K562 (cell line): Measurements from ENCODE around the gene TMEM101. TPM values are rescaled to one million over a fixed set of nuclear protein-coding genes. Genes with fewer than 3 reads are reported as not detected.

Experiments used
- ARHGAP35 ChIP-seq: fragments of 450-650 bp; IDR thresholded peaks from 2 replicates; pipeline ENCODE4 v1.6.1; 2018; ENCODE audit not compliant: partially characterized antibody
- BACH1 ChIP-seq: fragments of 200-800 bp; sonication (Bioruptor generic); IDR thresholded peaks from 2 replicates; pipeline ENCODE4 v1.6.1; 2016; ENCODE audit warnings: missing genetic modification characterization, missing compliant biosample characterization
- BRCA1 ChIP-seq, 2 experiments: fragments of 450-650 bp in 1 of 2; sonication (generic) in 1 of 2; formaldehyde crosslinking in 1 of 2; IDR thresholded peaks; 2 replicates each; pipeline versions ENCODE4 v1.5.0 to v1.6.1; 2017 to 2020; ENCODE audit warnings: mild to moderate bottlenecking in 1 of 2, missing genetic modification reagents in 1 of 2
- CAMTA2 ChIP-seq: fragments of 250-450 bp; sonication (Bioruptor Pico); conservative IDR thresholded peaks from 2 replicates; pipeline ENCODE4 v1.5.1; 2022
- CHD2 ChIP-seq: IDR thresholded peaks from 2 replicates; pipeline ENCODE4 v1.6.1; 2011; ENCODE audit warnings: low read depth, low read length
- ELF4 ChIP-seq: fragments of 450-650 bp; formaldehyde crosslinking; IDR thresholded peaks from 2 replicates; pipeline ENCODE4 v1.4.0; 2022; ENCODE audit warnings: missing genetic modification characterization
- ESRRB ChIP-seq: fragments of 250-450 bp; sonication (Bioruptor Pico); IDR thresholded peaks from 2 replicates; pipeline ENCODE4 v1.5.0; 2020; ENCODE audit warnings: mild to moderate bottlenecking, moderate library complexity, borderline replicate concordance
- ETV5 ChIP-seq: sonication (generic); formaldehyde crosslinking; IDR thresholded peaks from 2 replicates; pipeline ENCODE4 v1.4.0; 2020; ENCODE audit warnings: low read depth, mild to moderate bottlenecking, missing genetic modification reagents
- FOXA1 ChIP-seq: fragments of 450-650 bp; IDR thresholded peaks from 2 replicates; pipeline ENCODE4 v1.6.1; 2016; ENCODE audit warnings: mild to moderate bottlenecking, borderline replicate concordance
- GABPB1 ChIP-seq: sonication (generic); formaldehyde crosslinking; IDR thresholded peaks from 2 replicates; pipeline ENCODE4 v1.8.0; 2022; ENCODE audit warnings: mild to moderate bottlenecking, missing genetic modification reagents
- HNRNPUL1 ChIP-seq: fragments of 200-400 bp; formaldehyde crosslinking; IDR thresholded peaks from 2 replicates; pipeline ENCODE4 v1.6.1; 2017; ENCODE audit warnings: low read length
- KAT2B ChIP-seq: IDR thresholded peaks from one replicate; pipeline ENCODE4 v1.6.1; 2012; ENCODE audit warnings: low read depth, mild to moderate bottlenecking, control low read depth, inconsistent platforms, low read length, moderate library complexity
- MTA2 ChIP-seq: fragments of 450-650 bp; IDR thresholded peaks from 2 replicates; pipeline ENCODE4 v1.6.1; 2016; ENCODE audit warnings: low read depth
- NONO ChIP-seq, 2 experiments: fragments of 200-400 bp in 1 of 2; fragments of 450-650 bp in 1 of 2; formaldehyde crosslinking in 1 of 2; IDR thresholded peaks; 2 replicates each; pipeline ENCODE4 v1.6.1; 2017; ENCODE audit warnings: low read depth in 2 of 2, mild to moderate bottlenecking in 2 of 2, moderate library complexity in 2 of 2, low read length in 1 of 2
- TCF3 ChIP-seq: sonication (generic); formaldehyde crosslinking; IDR thresholded peaks from 2 replicates; pipeline ENCODE4 v1.4.0; 2020; ENCODE audit warnings: mild to moderate bottlenecking, missing genetic modification reagents
- ZBED1 ChIP-seq: IDR thresholded peaks from 2 replicates; pipeline ENCODE4 v1.6.1; 2014
- ZBTB17 ChIP-seq: fragments of 450-650 bp; formaldehyde crosslinking; IDR thresholded peaks from 2 replicates; pipeline ENCODE4 v1.4.0; 2020; ENCODE audit warnings: mild to moderate bottlenecking
- ZNF586 ChIP-seq: fragments of 450-650 bp; formaldehyde crosslinking; conservative IDR thresholded peaks from 2 replicates; pipeline ENCODE4 v1.4.0; 2020; ENCODE audit warnings: mild to moderate bottlenecking, moderate library complexity
- polyA plus RNA-seq, 8 experiments: library from polyadenylated mRNA; depleted of rRNA in 4 of 8; stranded (reverse) in 5 of 8; unstranded in 3 of 8; fragments of >200 nt; fragmentation: Nextera tagmentation in 2 of 8; fragmentation: Illumina TruSeq in 1 of 8; extraction: Ambion mirVana in 2 of 8; extraction: Trizol in 1 of 8; gene quantifications; 2 replicates each; pipeline versions ENCODE4 v1.2.1 to v1.2.3, GENCODE V29; 2011 to 2014; ENCODE audit warnings: inconsistent platforms in 1 of 8, missing spikeins in 1 of 8
- total RNA-seq, 7 experiments: library from RNA; depleted of rRNA in 6 of 7; stranded (reverse); fragments of >200 nt in 6 of 7; fragmentation: Illumina TruSeq in 2 of 7; extraction: Trizol in 2 of 7; gene quantifications; 2 replicates each; pipeline versions ENCODE4 v1.2.1 to v1.2.3, GENCODE V29; 2011 to 2021; ENCODE audit warnings: low replicate concordance in 1 of 7
- TF ChIP-seq, protein P1 (sequence below): fragments of 450-650 bp; IDR thresholded peaks from 2 replicates; pipeline ENCODE4 v1.6.1; 2016; ENCODE audit warnings: mild to moderate bottlenecking, moderate library complexity

The TMEM101 gene
- total and polyA plus RNA-seq, 9 of the 15 experiments (the other 6 are each of a cell fraction or from before 2014, with no cell fraction given), result 21.2 to 110 (median 37.8) TPM

DNA sequence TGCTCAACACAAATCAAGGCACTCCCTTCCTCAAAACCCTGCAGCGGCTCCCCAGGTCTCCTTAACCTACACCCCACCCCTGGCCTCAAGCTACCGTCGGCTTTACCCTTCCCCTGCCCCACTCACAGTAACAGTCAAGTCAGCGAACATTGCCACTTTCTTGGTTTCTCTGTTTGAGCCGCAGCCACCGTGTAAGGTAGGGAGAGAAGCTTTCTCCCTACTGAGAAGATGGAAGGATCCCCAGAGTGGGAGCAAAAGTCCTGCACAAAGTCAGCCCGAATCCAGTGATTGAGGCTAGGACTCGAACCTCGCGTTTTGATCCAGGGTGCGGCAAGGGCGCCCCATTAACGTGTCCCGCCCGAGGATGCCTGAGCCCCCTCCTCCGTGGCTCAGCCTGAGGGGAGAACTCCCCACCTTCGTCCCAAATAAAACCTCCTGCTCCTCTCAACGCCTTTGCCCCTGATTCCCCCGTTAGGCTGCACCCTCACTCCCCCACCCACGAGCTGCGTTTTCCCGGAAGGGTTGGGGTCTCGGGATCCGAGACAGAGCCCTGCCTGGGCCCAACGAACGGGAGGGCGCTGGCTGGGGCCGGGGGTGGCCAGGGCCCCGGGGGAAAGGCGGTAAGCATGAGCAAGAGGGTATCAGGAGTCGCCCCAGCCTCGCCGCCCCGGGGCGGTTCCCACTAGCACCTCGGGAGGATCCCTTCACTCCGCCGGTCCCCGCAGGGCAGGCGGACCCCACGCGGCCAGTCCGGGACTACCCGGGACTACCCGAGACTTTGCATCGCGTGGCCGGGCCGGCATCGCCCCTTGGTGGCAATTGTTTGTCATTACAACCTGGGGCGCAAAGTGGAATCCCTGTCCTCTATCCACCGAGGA is 20.3 kb downstream of the TMEM101 start (continued):
- TF ChIP-seq, protein P1, sequence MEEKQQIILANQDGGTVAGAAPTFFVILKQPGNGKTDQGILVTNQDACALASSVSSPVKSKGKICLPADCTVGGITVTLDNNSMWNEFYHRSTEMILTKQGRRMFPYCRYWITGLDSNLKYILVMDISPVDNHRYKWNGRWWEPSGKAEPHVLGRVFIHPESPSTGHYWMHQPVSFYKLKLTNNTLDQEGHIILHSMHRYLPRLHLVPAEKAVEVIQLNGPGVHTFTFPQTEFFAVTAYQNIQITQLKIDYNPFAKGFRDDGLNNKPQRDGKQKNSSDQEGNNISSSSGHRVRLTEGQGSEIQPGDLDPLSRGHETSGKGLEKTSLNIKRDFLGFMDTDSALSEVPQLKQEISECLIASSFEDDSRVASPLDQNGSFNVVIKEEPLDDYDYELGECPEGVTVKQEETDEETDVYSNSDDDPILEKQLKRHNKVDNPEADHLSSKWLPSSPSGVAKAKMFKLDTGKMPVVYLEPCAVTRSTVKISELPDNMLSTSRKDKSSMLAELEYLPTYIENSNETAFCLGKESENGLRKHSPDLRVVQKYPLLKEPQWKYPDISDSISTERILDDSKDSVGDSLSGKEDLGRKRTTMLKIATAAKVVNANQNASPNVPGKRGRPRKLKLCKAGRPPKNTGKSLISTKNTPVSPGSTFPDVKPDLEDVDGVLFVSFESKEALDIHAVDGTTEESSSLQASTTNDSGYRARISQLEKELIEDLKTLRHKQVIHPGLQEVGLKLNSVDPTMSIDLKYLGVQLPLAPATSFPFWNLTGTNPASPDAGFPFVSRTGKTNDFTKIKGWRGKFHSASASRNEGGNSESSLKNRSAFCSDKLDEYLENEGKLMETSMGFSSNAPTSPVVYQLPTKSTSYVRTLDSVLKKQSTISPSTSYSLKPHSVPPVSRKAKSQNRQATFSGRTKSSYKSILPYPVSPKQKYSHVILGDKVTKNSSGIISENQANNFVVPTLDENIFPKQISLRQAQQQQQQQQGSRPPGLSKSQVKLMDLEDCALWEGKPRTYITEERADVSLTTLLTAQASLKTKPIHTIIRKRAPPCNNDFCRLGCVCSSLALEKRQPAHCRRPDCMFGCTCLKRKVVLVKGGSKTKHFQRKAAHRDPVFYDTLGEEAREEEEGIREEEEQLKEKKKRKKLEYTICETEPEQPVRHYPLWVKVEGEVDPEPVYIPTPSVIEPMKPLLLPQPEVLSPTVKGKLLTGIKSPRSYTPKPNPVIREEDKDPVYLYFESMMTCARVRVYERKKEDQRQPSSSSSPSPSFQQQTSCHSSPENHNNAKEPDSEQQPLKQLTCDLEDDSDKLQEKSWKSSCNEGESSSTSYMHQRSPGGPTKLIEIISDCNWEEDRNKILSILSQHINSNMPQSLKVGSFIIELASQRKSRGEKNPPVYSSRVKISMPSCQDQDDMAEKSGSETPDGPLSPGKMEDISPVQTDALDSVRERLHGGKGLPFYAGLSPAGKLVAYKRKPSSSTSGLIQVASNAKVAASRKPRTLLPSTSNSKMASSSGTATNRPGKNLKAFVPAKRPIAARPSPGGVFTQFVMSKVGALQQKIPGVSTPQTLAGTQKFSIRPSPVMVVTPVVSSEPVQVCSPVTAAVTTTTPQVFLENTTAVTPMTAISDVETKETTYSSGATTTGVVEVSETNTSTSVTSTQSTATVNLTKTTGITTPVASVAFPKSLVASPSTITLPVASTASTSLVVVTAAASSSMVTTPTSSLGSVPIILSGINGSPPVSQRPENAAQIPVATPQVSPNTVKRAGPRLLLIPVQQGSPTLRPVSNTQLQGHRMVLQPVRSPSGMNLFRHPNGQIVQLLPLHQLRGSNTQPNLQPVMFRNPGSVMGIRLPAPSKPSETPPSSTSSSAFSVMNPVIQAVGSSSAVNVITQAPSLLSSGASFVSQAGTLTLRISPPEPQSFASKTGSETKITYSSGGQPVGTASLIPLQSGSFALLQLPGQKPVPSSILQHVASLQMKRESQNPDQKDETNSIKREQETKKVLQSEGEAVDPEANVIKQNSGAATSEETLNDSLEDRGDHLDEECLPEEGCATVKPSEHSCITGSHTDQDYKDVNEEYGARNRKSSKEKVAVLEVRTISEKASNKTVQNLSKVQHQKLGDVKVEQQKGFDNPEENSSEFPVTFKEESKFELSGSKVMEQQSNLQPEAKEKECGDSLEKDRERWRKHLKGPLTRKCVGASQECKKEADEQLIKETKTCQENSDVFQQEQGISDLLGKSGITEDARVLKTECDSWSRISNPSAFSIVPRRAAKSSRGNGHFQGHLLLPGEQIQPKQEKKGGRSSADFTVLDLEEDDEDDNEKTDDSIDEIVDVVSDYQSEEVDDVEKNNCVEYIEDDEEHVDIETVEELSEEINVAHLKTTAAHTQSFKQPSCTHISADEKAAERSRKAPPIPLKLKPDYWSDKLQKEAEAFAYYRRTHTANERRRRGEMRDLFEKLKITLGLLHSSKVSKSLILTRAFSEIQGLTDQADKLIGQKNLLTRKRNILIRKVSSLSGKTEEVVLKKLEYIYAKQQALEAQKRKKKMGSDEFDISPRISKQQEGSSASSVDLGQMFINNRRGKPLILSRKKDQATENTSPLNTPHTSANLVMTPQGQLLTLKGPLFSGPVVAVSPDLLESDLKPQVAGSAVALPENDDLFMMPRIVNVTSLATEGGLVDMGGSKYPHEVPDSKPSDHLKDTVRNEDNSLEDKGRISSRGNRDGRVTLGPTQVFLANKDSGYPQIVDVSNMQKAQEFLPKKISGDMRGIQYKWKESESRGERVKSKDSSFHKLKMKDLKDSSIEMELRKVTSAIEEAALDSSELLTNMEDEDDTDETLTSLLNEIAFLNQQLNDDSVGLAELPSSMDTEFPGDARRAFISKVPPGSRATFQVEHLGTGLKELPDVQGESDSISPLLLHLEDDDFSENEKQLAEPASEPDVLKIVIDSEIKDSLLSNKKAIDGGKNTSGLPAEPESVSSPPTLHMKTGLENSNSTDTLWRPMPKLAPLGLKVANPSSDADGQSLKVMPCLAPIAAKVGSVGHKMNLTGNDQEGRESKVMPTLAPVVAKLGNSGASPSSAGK, result peak; percentile 13; the same call in 1 of the 2 replicates
- TF ChIP-seq ZBED1 (no peak), BACH1 (tag) (no peak), ELF4 (no peak), ZNF586 (CRISPR knock-in tag) (no peak), HNRNPUL1 (no peak), BRCA1 (IDR thresholded peaks at IDR 0.05) (no peak), BRCA1 (CRISPR knock-in tag; IDR thresholded peaks at IDR 0.05) (no peak), KAT2B (no peak), CHD2 (peak; percentile 68), ZBTB17 (CRISPR knock-in tag) (no peak), ARHGAP35 (no peak), ESRRB (CRISPR knock-in tag) (no peak), NONO (IDR thresholded peaks at IDR 0.05; ENCODE audit: low read depth in 2 of 2, low read length in 1 of 2) (0 out of 4 replicates have a peak, but pooled peaks of 1 of the 2 experiments have one; percentile 27), MTA2 (no peak), GABPB1 (no peak), FOXA1 (no peak), CAMTA2 (CRISPR knock-in tag) (no peak), TCF3 (CRISPR knock-in tag) (0 out of 2 replicates have a peak, but pooled peaks have one; percentile 25), ETV5 (CRISPR knock-in tag) (no peak)
